Ishikawa (cell line): ENCODE data around the gene ARMCX1.

ENCODE experiments used
- EP300 ChIP-seq: IDR thresholded peaks from 2 replicates; pipeline ENCODE4 v1.6.1; 2012; ENCODE audit warnings: borderline replicate concordance
- FOXM1 ChIP-seq: IDR thresholded peaks from 2 replicates; pipeline ENCODE4 v1.6.1; 2012; ENCODE audit warnings: low read depth, borderline replicate concordance
- RAD21 ChIP-seq: IDR thresholded peaks from 2 replicates; pipeline ENCODE4 v1.6.1; 2012; ENCODE audit warnings: low read depth
- YY1 ChIP-seq: IDR thresholded peaks from 2 replicates; pipeline ENCODE4 v1.6.1; 2012; ENCODE audit warnings: low read depth
- ZBTB7A ChIP-seq: IDR thresholded peaks from 2 replicates; pipeline ENCODE4 v1.6.1; 2012; ENCODE audit warnings: low read depth

DNA sequence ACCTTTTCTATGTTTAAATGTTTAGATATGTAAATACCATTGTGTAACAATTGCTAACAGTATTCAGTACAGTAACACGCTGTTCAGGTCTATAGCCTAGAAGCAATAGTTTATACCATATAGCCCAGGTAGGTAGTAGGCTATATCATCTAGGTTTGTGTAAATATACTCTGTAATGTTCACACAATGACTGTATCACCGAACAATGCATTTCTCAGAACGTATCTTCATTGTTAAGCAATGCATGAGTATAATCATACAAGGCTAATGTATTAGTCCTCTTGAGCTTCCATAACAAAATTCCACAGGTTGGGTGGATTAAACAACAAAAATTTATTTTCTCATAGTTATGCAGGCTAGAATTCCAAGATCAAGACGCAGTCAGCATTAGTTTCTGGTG lies 42.4 kb upstream of the ARMCX1 start:
- TF ChIP-seq EP300 = no peak
- TF ChIP-seq RAD21 = no peak
- TF ChIP-seq ZBTB7A = no peak
- TF ChIP-seq FOXM1 = no peak
- TF ChIP-seq YY1 = no peak
